CD4-positive, alpha-beta memory T cell (primary cell): ENCODE measurements around the gene UBR7. TPM values are rescaled to one million over a fixed set of nuclear protein-coding genes. Genes with fewer than 3 reads are reported as not detected.
A peak's percentile ranks its signal among the peaks of the same experiment; 100 is the strongest.
"Not testable (repeated sequence)": the region's sequence is repeated elsewhere in the genome, so short reads cannot be mapped to it uniquely, and the experiment has no call there.

Experiments
- CTCF ChIA-PET: fragments of 350-600 bp; sonication (Branson Sonifier 250); formaldehyde crosslinking; loops from one replicate; lab custom pipeline; 2021; ENCODE audit warnings: inconsistent platforms; ENCODE audit not compliant: partially characterized antibody; lab: Charles Lee
- POLR2A ChIA-PET: fragments of 350-600 bp; sonication (Branson Sonifier 250); formaldehyde crosslinking; loops from one replicate; lab custom pipeline; 2021; ENCODE audit not compliant: partially characterized antibody; lab: Charles Lee
- DNase-seq, 5 donors: peaks; one replicate each; pipeline versions ENCODE4 v3.0.0 to v3.0.0-alpha.2; 2020 to 2022; ENCODE audit warnings: mixed read lengths in 1 of 5
- H3K27ac ChIP-seq: one replicate; pipeline ENCODE4 v1.7.0; 2013; ENCODE audit warnings: low read depth, low read length
- H3K27me3 ChIP-seq: 2 replicates; pipeline ENCODE4 v1.7.0; 2013; ENCODE audit warnings: mild to moderate bottlenecking, low read length, moderate library complexity; ENCODE audit not compliant: insufficient read depth
- H3K36me3 ChIP-seq: 2 replicates; pipeline ENCODE4 v1.7.0; 2013; ENCODE audit warnings: mild to moderate bottlenecking, low read length, moderate library complexity; ENCODE audit not compliant: insufficient read depth
- H3K4me1 ChIP-seq: 2 replicates; pipeline ENCODE4 v1.7.0; 2013; ENCODE audit warnings: mild to moderate bottlenecking, low read length, moderate library complexity; ENCODE audit not compliant: insufficient read depth
- H3K4me3 ChIP-seq, 2 donors: one replicate each; pipeline ENCODE4 v1.7.0; 2013; ENCODE audit warnings: low read length in 2 of 2, mild to moderate bottlenecking in 1 of 2
- H3K9me3 ChIP-seq, 2 donors: one replicate each; pipeline ENCODE4 v1.7.0; 2013; ENCODE audit warnings: low read length in 2 of 2, control low read depth in 1 of 2; ENCODE audit not compliant: control insufficient read depth in 1 of 2
- H3K27ac Mint-ChIP-seq, 7 donors: one replicate each; pipeline ENCODE4 v1.8.0; 2020 to 2021; ENCODE audit warnings: mixed read lengths in 7 of 7, mild to moderate bottlenecking in 6 of 7, inconsistent platforms in 3 of 7, moderate library complexity in 3 of 7
- H3K27me3 Mint-ChIP-seq, 2 donors: one replicate each; pipeline ENCODE4 v1.8.0; 2020 to 2021; ENCODE audit warnings: mixed read lengths in 2 of 2
- H3K36me3 Mint-ChIP-seq, 2 donors: one replicate each; pipeline ENCODE4 v1.8.0; 2020 to 2021; ENCODE audit warnings: mixed read lengths in 2 of 2, inconsistent platforms in 1 of 2, mild to moderate bottlenecking in 1 of 2
- H3K4me1 Mint-ChIP-seq, 4 donors: one replicate each; pipeline ENCODE4 v1.8.0; 2020 to 2021; ENCODE audit warnings: mixed read lengths in 4 of 4, mild to moderate bottlenecking in 1 of 4
- H3K4me3 Mint-ChIP-seq, 8 donors: one replicate each; pipeline ENCODE4 v1.8.0; 2020 to 2021; ENCODE audit warnings: mixed read lengths in 8 of 8, mild to moderate bottlenecking in 7 of 8, moderate library complexity in 6 of 8, inconsistent platforms in 3 of 8
- H3K9me3 Mint-ChIP-seq, 8 donors: one replicate each; pipeline ENCODE4 v1.8.0; 2020 to 2021; ENCODE audit warnings: mixed read lengths in 8 of 8, mild to moderate bottlenecking in 5 of 8, inconsistent platforms in 3 of 8, moderate library complexity in 1 of 8
- intact Hi-C: fragments of 100-400 bp; cut with micrococcal nuclease; formaldehyde crosslinking; loops from one replicate; pipeline ENCODE4 v1.15.1; 2023
- polyA plus RNA-seq, 2 donors: library from polyadenylated mRNA; unstranded; fragments of 300-500 nt; fragmentation: Illumina TruSeq; gene quantifications; one replicate each; pipeline ENCODE4 v1.2.3, GENCODE V29; 2021
- total RNA-seq, 2 experiments: library from RNA; stranded (reverse); gene quantifications; one replicate each; pipeline ENCODE4 v1.2.3, GENCODE V29; 2021

Gene UBR7
- total RNA-seq: 10 to 100 TPM; 17.5 to 17.8 TPM
- 10 to 100 TPM; 28.5 to 47.8 TPM for polyA plus RNA-seq

- intact Hi-C loops: loop anchor here (1.0 to 2.0 kb wide), 2 partner anchors 22 to 126 kb away; partner anchors contain the start of genes BTBD7 and LYSET
- Histone ChIP-seq H3K9me3 (no peaks in the 10 kb centered on the region), H3K27me3 (no peaks in the 10 kb centered on the region), H3K4me1 (peaks cover 42% of the 10 kb centered on the region), H3K4me3 (peak within 1 kb of the TSS; percentile 73 to 99), H3K36me3 (peaks cover 6% of the 10 kb centered on the region), H3K27ac (peak within 1 kb of the TSS; percentile 77)
- H3K36me3 Mint-ChIP-seq: peaks cover 0 to 23% of the 10 kb centered on the region in 2 donors
- POLR2A ChIA-PET: interaction anchor here (1.0 to 5.7 kb wide), 7 partner anchors 12 to 93 kb away, joined by 3 to 85 read pairs (median 5); partner anchors contain the start of genes ITPK1, LYSET and MOAP1
- CTCF ChIA-PET: interaction anchor here (1.0 to 5.4 kb wide), 8 partner anchors 12 to 94 kb away, joined by 3 to 41 read pairs (median 7); partner anchors contain the start of genes LYSET and MOAP1
- DNase-seq: peak; percentile 81 to 91 (median 85)
- no peaks in the 10 kb centered on the region for H3K27me3 Mint-ChIP-seq
- peak within 1 kb of the TSS; percentile 89 to 99 (median 97) for H3K4me3 Mint-ChIP-seq
- H3K27ac Mint-ChIP-seq: peak within 1 kb of the TSS; percentile 90 to 97 (median 96)
- no peaks in the 10 kb centered on the region for H3K9me3 Mint-ChIP-seq
- H3K4me1 Mint-ChIP-seq: peaks cover 27 to 50% (median 38%) of the 10 kb centered on the region in 4 donors
Measured at GRCh38 chr14:93206793-93207467, at the start of gene UBR7, which contains the start of gene GON7. UBR7 (plus strand) TSS chr14:93207256; CDS start chr14:93207292, 36 bp downstream. GON7 (minus strand) TSS chr14:93207065; CDS start chr14:93207037, 28 bp downstream.

- H3K4me1 Mint-ChIP-seq, H3K27ac Mint-ChIP-seq, H3K27ac ChIP-seq, H3K36me3 Mint-ChIP-seq, H3K9me3 Mint-ChIP-seq, intact Hi-C loops, H3K27me3 Mint-ChIP-seq, POLR2A ChIA-PET, H3K4me3 Mint-ChIP-seq, H3K4me1 ChIP-seq, DNase-seq, H3K4me3 ChIP-seq, H3K36me3 ChIP-seq, H3K9me3 ChIP-seq, H3K27me3 ChIP-seq, CTCF ChIA-PET: not testable (repeated sequence)
Measured at GRCh38 chr14:93158349-93158748, 48.7 kb upstream of the UBR7 start.

- H3K27me3 ChIP-seq, H3K4me1 Mint-ChIP-seq, POLR2A ChIA-PET, H3K9me3 ChIP-seq, H3K36me3 ChIP-seq, H3K27me3 Mint-ChIP-seq, H3K27ac ChIP-seq, H3K36me3 Mint-ChIP-seq, intact Hi-C loops, H3K9me3 Mint-ChIP-seq, H3K4me1 ChIP-seq, H3K27ac Mint-ChIP-seq, H3K4me3 Mint-ChIP-seq, H3K4me3 ChIP-seq, DNase-seq: not testable (repeated sequence)
- CTCF ChIA-PET: interaction anchor here (1.3 kb wide), 1 partner anchor 19 kb away, joined by 4 read pairs; no protein-coding TSS in a partner anchor
Measured at GRCh38 chr14:93159625-93160352, 47.3 kb upstream of the UBR7 start.

- Histone ChIP-seq H3K4me1 (no peaks in the 10 kb centered on the region), H3K4me3 (no peak overlapping the region), H3K27ac (no peak overlapping the region), H3K36me3 (no peaks in the 10 kb centered on the region), H3K27me3 (no peaks in the 10 kb centered on the region), H3K9me3 (no peaks in the 10 kb centered on the region)
- Mint-ChIP-seq H3K27ac (peak overlapping the region in 2 of 7 donors; percentile 5 to 57), H3K9me3 (no peaks in the 10 kb centered on the region), H3K4me3 (no peak overlapping the region), H3K36me3 (no peaks in the 10 kb centered on the region), H3K4me1 (no peaks in the 10 kb centered on the region), H3K27me3 (no peaks in the 10 kb centered on the region)
- ChIA-PET CTCF (interaction anchor here (0.7 to 1.4 kb wide), 3 partner anchors 19 to 47 kb away, joined by 3 to 4 read pairs (median 4); no protein-coding TSS in a partner anchor), POLR2A (no interaction called here)
- intact Hi-C loops: no loop called here
- DNase-seq: no peak
Measured at GRCh38 chr14:93160353-93160801, 46.7 kb upstream of the UBR7 start.

GRCh38 chr14:93161411-93161940, 45.6 kb upstream of the UBR7 start:
- no peaks in the 10 kb centered on the region for H3K9me3 Mint-ChIP-seq
- CTCF ChIA-PET: interaction anchor here (1.3 to 1.4 kb wide), 2 partner anchors 18 to 48 kb away, joined by 4 read pairs; no protein-coding TSS in a partner anchor

GRCh38 chr14:93163564-93163963, 43.5 kb upstream of the UBR7 start:
- no peaks in the 10 kb centered on the region for H3K9me3 ChIP-seq
- Mint-ChIP-seq H3K9me3 (no peaks in the 10 kb centered on the region), H3K27me3 (no peaks in the 10 kb centered on the region), H3K36me3 (no peaks in the 10 kb centered on the region), H3K4me1 (no peaks in the 10 kb centered on the region), H3K27ac (no peak overlapping the region), H3K4me3 (no peak overlapping the region)
- no peaks in the 10 kb centered on the region for H3K27me3 ChIP-seq
- DNase-seq: no peak
- POLR2A ChIA-PET: no interaction called here
- no peaks in the 10 kb centered on the region for H3K4me1 ChIP-seq
- no peak overlapping the region for H3K27ac ChIP-seq
- H3K36me3 ChIP-seq: no peaks in the 10 kb centered on the region
- intact Hi-C loops: no loop called here
- H3K4me3 ChIP-seq: no peak overlapping the region
- CTCF ChIA-PET: no interaction called here

More at GRCh38 chr14:93161411-93161940, 45.6 kb upstream of the UBR7 start:
- DNase-seq: no peak
- Histone ChIP-seq H3K36me3 (no peaks in the 10 kb centered on the region), H3K4me3 (no peak overlapping the region), H3K4me1 (no peaks in the 10 kb centered on the region), H3K9me3 (no peaks in the 10 kb centered on the region), H3K27me3 (no peaks in the 10 kb centered on the region), H3K27ac (no peak overlapping the region)
- no peaks in the 10 kb centered on the region for H3K4me1 Mint-ChIP-seq
- no peaks in the 10 kb centered on the region for H3K27me3 Mint-ChIP-seq
- H3K4me3 Mint-ChIP-seq: no peak overlapping the region
- no peak overlapping the region for H3K27ac Mint-ChIP-seq
- POLR2A ChIA-PET: no interaction called here
- intact Hi-C loops: no loop called here
- H3K36me3 Mint-ChIP-seq: no peaks in the 10 kb centered on the region
